Stimulated activated naive B cell treated with anti-CD40 and anti-IgM and Interleukin-4, amounts not matched to agents 10 μg/mL and 1 μg/mL and 100 μg/mL, for 72 hours (primary cell): ENCODE measurements around the gene ZNF423.

Source experiments
- ATAC-seq, 2 donors: fragments of 150-1000 bp; cut with Tn5 transposase; replicated peaks; 2 replicates each; pipeline ENCODE4 v1.10.0; 2021; ENCODE audit warnings: moderate library complexity in 1 of 2
- DNase-seq: peaks from one replicate; pipeline ENCODE4 v3.0.0; 2021
- H3K27ac Mint-ChIP-seq: one replicate; pipeline ENCODE4 v1.8.0; 2022; ENCODE audit warnings: mild to moderate bottlenecking, mixed read lengths
- H3K27me3 Mint-ChIP-seq, 2 donors: one replicate each; pipeline ENCODE4 v1.8.0; 2022; ENCODE audit warnings: mixed read lengths in 2 of 2
- H3K36me3 Mint-ChIP-seq, 2 donors: one replicate each; pipeline ENCODE4 v1.8.0; 2022; ENCODE audit warnings: mixed read lengths in 2 of 2, mild to moderate bottlenecking in 1 of 2
- H3K4me1 Mint-ChIP-seq, 2 donors: one replicate each; pipeline ENCODE4 v1.8.0; 2022; ENCODE audit warnings: mixed read lengths in 2 of 2, mild to moderate bottlenecking in 1 of 2
- H3K4me3 Mint-ChIP-seq, 2 donors: one replicate each; pipeline ENCODE4 v1.8.0; 2022; ENCODE audit warnings: mild to moderate bottlenecking in 2 of 2, mixed read lengths in 2 of 2, moderate library complexity in 1 of 2
- H3K9me3 Mint-ChIP-seq, 2 donors: one replicate each; pipeline ENCODE4 v1.8.0; 2022; ENCODE audit warnings: mixed read lengths in 2 of 2, mild to moderate bottlenecking in 1 of 2

ZNF423 gene

GRCh38 chr16:49502136-49502881, 353.6 kb downstream of the ZNF423 start:
- peaks cover 13 to 21% of the 10 kb centered on the region in 2 donors for H3K27me3 Mint-ChIP-seq
- DNase-seq (peak; percentile 23), ATAC-seq (peak; percentile 75 to 83)
- H3K4me1 Mint-ChIP-seq, result peaks cover 26 to 27% of the 10 kb centered on the region in 2 donors
- no peak overlapping the region for H3K27ac Mint-ChIP-seq
- H3K9me3 Mint-ChIP-seq, result peaks cover 7 to 8% of the 10 kb centered on the region in 2 donors
- peak overlapping the region; percentile 1 to 70 for H3K4me3 Mint-ChIP-seq
- H3K36me3 Mint-ChIP-seq, result no peaks in the 10 kb centered on the region

DNA sequence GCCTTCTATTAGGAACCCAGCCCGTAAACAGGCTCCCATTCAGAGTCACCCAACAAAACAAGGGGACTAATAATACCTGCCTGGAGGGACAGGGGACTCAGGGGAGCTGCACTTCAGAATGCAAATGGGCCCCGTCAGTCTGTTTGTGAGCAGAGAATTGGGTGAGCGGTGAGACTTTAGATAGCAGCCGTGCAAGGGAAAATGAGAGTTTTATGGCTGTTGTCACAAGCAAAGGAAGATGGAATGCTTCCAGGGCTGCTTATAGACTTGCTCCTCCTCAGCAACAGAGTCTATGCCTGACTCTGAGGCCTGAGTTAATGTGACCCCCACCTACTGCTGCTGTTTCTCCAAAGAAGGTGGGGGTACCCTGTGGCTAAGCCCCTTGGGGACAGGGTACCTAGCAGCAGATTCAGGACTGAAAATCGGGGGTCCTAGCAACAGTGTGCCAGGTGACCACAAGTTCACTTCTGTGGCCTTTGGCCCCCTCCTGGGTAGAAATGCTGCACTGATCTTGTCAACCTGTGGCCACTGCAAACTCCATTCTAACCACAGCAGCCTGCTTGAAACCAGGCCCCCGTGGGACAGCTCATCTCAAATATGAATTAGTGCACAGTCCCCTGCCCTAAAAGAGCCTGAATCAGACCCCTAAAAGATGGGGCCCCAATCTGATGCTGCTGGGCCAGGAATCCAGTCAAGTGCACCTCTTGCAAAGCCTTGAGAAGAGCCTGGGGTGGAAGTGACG, 355.9 kb downstream of the ZNF423 start:
- Mint-ChIP-seq H3K27ac (no peak overlapping the region), H3K27me3 (peaks cover 23 to 29% of the 10 kb centered on the region in 2 donors), H3K4me1 (peaks cover 26 to 27% of the 10 kb centered on the region in 2 donors), H3K36me3 (no peaks in the 10 kb centered on the region), H3K9me3 (peaks cover 0 to 2% of the 10 kb centered on the region in 2 donors), H3K4me3 (no peak overlapping the region)
- DNase-seq (no peak), ATAC-seq (no peak)

DNA sequence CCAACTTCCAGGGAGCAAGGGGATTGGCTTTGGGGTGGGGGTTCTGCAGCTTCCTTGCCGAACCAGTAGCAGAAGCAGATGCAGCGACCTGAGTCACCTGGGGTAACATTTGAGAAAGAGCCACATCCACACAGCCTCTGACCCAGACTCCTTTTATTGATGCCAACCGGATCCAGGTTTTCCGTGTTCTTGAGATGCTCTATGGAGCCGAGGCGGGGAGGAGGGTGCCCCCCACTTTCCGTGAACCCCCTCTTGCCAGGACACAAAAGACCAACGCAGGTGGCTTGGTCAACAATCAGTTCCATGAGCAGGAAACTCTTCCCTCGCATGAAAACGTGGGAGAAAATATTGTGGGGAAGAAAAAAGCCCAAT, 356.5 kb downstream of the ZNF423 start:
- H3K27ac Mint-ChIP-seq, result no peak overlapping the region
- ATAC-seq (no peak), DNase-seq (no peak)
- H3K36me3 Mint-ChIP-seq, result no peaks in the 10 kb centered on the region
- H3K9me3 Mint-ChIP-seq, result peaks cover 0 to 2% of the 10 kb centered on the region in 2 donors
- peaks cover 23 to 29% of the 10 kb centered on the region in 2 donors for H3K27me3 Mint-ChIP-seq
- peaks cover 30 to 34% of the 10 kb centered on the region in 2 donors for H3K4me1 Mint-ChIP-seq
- no peak overlapping the region for H3K4me3 Mint-ChIP-seq

DNA sequence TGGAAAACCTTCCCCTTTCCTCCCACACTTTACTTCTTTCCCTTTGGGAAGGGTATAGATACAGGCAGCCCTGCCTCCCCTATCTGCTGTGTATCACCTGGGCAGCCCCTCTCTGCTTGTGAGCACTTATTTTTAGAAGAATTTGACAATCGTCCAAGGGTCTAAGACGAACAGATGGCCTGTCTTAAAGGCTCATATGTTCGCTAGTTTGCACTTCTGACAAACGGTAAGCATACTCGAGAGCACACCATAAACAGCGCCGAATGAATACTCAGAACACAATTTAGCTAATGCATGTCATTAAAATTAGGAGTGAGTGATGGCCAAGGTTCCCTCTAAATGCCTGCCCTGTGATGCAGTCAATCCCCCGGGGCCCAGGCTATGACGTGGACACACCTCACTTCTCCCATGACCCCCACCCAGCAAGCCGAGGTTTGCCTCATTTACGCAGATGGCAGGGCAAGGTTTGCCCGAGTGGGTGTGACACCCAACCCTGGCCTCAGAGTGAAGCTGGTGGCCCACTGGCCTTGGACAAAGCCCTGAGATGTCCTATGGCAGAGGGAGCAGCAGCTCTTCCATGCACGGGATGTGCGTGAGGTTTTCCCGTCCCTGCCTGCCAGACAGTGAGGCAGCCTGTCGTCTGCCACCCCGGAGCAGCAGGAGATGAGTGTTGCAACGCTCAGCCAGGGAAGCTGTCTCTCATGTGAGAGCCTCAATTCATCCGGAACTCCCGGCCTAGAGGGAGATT, 357.1 kb downstream of the ZNF423 start:
- Mint-ChIP-seq H3K27ac (no peak overlapping the region), H3K9me3 (peaks cover 0 to 2% of the 10 kb centered on the region in 2 donors), H3K27me3 (peaks cover 22 to 27% of the 10 kb centered on the region in 2 donors), H3K36me3 (no peaks in the 10 kb centered on the region), H3K4me1 (peaks cover 31 to 35% of the 10 kb centered on the region in 2 donors), H3K4me3 (no peak overlapping the region)
- DNase-seq (no peak), ATAC-seq (no peak)

DNA sequence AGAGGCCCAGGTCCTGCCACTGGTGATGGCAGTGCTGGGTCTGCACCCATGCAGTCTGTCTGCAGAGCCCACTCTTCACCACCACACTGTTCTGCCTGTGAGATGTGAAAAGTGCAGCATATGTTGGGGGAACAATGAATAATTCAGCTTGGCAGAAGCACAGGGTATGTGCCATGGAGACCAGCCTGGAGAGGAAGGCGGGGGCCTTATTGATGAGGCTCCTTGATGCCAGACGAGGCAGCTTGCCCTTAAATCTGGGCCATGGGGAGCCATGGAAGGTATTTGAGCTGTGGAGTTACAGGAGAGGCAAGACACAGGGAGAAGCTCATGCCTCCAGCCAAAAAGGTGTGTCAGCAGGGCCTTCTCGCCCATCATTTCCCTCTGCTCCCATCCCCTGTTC, 357.6 kb downstream of the ZNF423 start:
- DNase-seq (no peak), ATAC-seq (no peak)
- Mint-ChIP-seq H3K4me1 (peaks cover 25 to 30% of the 10 kb centered on the region in 2 donors), H3K27ac (no peak overlapping the region), H3K27me3 (peaks cover 19 to 23% of the 10 kb centered on the region in 2 donors), H3K4me3 (no peak overlapping the region), H3K9me3 (peaks cover 0 to 2% of the 10 kb centered on the region in 2 donors), H3K36me3 (no peaks in the 10 kb centered on the region)

DNA sequence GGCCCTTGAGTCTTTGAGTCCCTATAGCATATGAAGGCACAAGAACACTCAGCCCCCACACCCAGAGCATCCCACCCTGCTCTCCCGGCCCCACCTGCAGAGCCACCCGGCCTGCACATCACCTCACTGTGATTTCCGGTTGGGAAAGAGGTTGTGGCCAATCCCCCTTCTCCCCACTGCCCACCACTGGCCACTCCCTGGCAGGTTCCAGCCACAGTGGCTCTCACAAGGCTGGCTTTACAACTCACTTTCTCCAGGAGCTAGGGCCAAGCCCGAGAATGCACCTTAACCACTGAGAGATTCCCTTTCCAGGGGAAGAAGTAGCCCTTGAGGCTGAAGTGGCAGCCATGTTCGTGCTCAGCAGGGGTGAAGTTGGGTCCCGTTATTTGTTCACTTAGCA, 358.4 kb downstream of the ZNF423 start:
- Mint-ChIP-seq H3K4me3 (no peak overlapping the region), H3K27me3 (peaks cover 22 to 29% of the 10 kb centered on the region in 2 donors), H3K9me3 (peaks cover 0 to 2% of the 10 kb centered on the region in 2 donors), H3K27ac (no peak overlapping the region), H3K4me1 (peaks cover 17 to 30% of the 10 kb centered on the region in 2 donors), H3K36me3 (no peaks in the 10 kb centered on the region)
- ATAC-seq (no peak), DNase-seq (no peak)

GRCh38 chr16:49496656-49497055, 359.3 kb downstream of the ZNF423 start:
- peaks cover 11 to 28% of the 10 kb centered on the region in 2 donors for H3K4me1 Mint-ChIP-seq
- H3K4me3 Mint-ChIP-seq, result no peak overlapping the region
- no peak for DNase-seq
- peaks cover 0 to 2% of the 10 kb centered on the region in 2 donors for H3K9me3 Mint-ChIP-seq
- peaks cover 22 to 37% of the 10 kb centered on the region in 2 donors for H3K27me3 Mint-ChIP-seq
- no peak overlapping the region for H3K27ac Mint-ChIP-seq
- H3K36me3 Mint-ChIP-seq, result no peaks in the 10 kb centered on the region
- no peak for ATAC-seq

GRCh38 chr16:49495596-49496355, 360.1 kb downstream of the ZNF423 start:
- DNase-seq, result no peak
- Mint-ChIP-seq H3K4me1 (peaks cover 10 to 26% of the 10 kb centered on the region in 2 donors), H3K27me3 (peaks cover 25 to 40% of the 10 kb centered on the region in 2 donors), H3K9me3 (peaks cover 0 to 2% of the 10 kb centered on the region in 2 donors), H3K36me3 (no peaks in the 10 kb centered on the region), H3K27ac (no peak overlapping the region), H3K4me3 (no peak overlapping the region)
- ATAC-seq, result no peak

- ATAC-seq (no peak), DNase-seq (no peak)
- peaks cover 0 to 2% of the 10 kb centered on the region in 2 donors for H3K9me3 Mint-ChIP-seq
- no peaks in the 10 kb centered on the region for H3K36me3 Mint-ChIP-seq
- H3K27ac Mint-ChIP-seq, result no peak overlapping the region
- H3K4me3 Mint-ChIP-seq, result no peak overlapping the region
- H3K27me3 Mint-ChIP-seq, result peaks cover 25 to 40% of the 10 kb centered on the region in 2 donors
- peaks cover 10 to 26% of the 10 kb centered on the region in 2 donors for H3K4me1 Mint-ChIP-seq
Measured at GRCh38 chr16:49494891-49495566, 360.9 kb downstream of the ZNF423 start.

DNA sequence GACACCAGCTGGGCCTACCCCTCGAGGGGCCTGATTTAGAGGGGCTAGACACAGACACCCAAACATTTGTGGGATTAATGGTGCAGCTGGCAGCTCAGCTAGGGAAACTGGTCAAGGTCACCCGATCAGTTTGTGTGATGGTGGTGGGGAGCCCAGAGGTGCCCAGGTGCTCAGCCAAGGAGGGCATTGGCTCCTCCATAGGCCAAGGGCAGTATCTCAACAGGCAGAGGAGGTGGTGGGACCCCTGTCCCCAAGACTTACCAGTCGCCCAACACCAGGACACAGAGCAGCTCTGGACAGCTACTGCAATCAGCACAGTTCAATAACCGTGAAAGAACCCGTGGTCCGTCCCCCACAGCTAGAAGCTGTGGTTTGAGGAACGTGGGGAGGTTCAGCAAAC, 361.4 kb downstream of the ZNF423 start:
- Mint-ChIP-seq H3K4me3 (no peak overlapping the region), H3K27ac (no peak overlapping the region), H3K36me3 (no peaks in the 10 kb centered on the region), H3K4me1 (peaks cover 10 to 26% of the 10 kb centered on the region in 2 donors), H3K27me3 (peaks cover 21 to 40% of the 10 kb centered on the region in 2 donors), H3K9me3 (peaks cover 0 to 2% of the 10 kb centered on the region in 2 donors)
- DNase-seq (no peak), ATAC-seq (peak; percentile 24 to 38)

DNA sequence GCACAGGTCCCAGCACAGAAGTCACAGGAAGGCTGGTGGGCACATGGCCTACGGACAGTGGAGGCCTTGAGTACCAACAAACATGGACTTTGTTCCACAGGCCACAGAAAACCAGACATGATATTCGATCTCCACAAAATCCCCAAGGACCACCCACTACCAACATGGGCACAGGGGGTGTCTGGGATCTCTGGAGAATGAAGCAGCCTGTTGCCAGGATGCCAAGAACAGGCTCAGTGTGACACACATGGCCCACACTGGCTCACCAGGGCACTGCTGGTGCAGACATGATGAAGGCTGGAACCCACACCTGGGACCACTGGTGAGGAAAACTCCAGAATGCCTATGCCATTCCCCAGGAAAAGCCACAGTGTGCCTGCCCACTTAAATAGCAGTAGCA, 362.1 kb downstream of the ZNF423 start:
- Mint-ChIP-seq H3K27ac (no peak overlapping the region), H3K4me3 (no peak overlapping the region), H3K4me1 (peaks cover 10 to 26% of the 10 kb centered on the region in 2 donors), H3K9me3 (peaks cover 0 to 2% of the 10 kb centered on the region in 2 donors), H3K27me3 (peaks cover 20 to 40% of the 10 kb centered on the region in 2 donors), H3K36me3 (no peaks in the 10 kb centered on the region)
- ATAC-seq, result no peak
- DNase-seq, result no peak

- H3K4me1 Mint-ChIP-seq, result peaks cover 10 to 26% of the 10 kb centered on the region in 2 donors
- H3K4me3 Mint-ChIP-seq, result no peak overlapping the region
- peaks cover 20 to 35% of the 10 kb centered on the region in 2 donors for H3K27me3 Mint-ChIP-seq
- peaks cover 0 to 2% of the 10 kb centered on the region in 2 donors for H3K9me3 Mint-ChIP-seq
- ATAC-seq, result no peak
- no peak for DNase-seq
- no peak overlapping the region for H3K27ac Mint-ChIP-seq
- H3K36me3 Mint-ChIP-seq, result no peaks in the 10 kb centered on the region
Measured at GRCh38 chr16:49492896-49493626, 362.9 kb downstream of the ZNF423 start.
